Upper lobe of left lung (tissue), 6 donors: ENCODE measurements around the gene ABAT. TPM values are rescaled to one million over a fixed set of nuclear protein-coding genes. Genes with fewer than 3 reads are reported as not detected.

Experiments
- ATAC-seq, 2 donors: fragments of 200-7000 bp; cut with Tn5 transposase; one replicate each; pipeline ENCODE4 v1.9.1; 2022; ENCODE audit warnings: mild to moderate bottlenecking in 2 of 2, moderate library complexity in 2 of 2; ENCODE audit not compliant: low FRiP score in 2 of 2
- DNase-seq, 2 donors: peaks; one replicate each; pipeline ENCODE4 v3.0.0-alpha.2; 2019 to 2020
- H3K27ac ChIP-seq, 4 donors: fragments of 200-600 bp; sonication (generic); one replicate each; pipeline ENCODE4 v1.5.1; 2016 to 2019
- H3K27me3 ChIP-seq, 4 donors: fragments of 200-600 bp; sonication (generic); one replicate each; pipeline ENCODE4 v1.5.1; 2017 to 2019
- H3K36me3 ChIP-seq, 4 donors: fragments of 200-600 bp; sonication (generic); one replicate each; pipeline ENCODE4 v1.5.1; 2016 to 2019
- H3K4me1 ChIP-seq, 4 donors: fragments of 200-600 bp; sonication (generic); one replicate each; pipeline ENCODE4 v1.5.1; 2018 to 2019
- H3K4me3 ChIP-seq, 4 donors: fragments of 200-600 bp; sonication (generic); one replicate each; pipeline ENCODE4 v1.5.1; 2017 to 2019; ENCODE audit warnings: mild to moderate bottlenecking in 2 of 4, moderate library complexity in 1 of 4
- H3K9me3 ChIP-seq, 4 donors: fragments of 200-600 bp; sonication (generic); one replicate each; pipeline ENCODE4 v1.5.1; 2018 to 2019
- CTCF ChIP-seq, 6 experiments: fragments of 450-650 bp in 4 of 6; fragments of 200-600 bp in 2 of 6; sonication (generic) in 2 of 6; IDR thresholded peaks; one replicate each; pipeline ENCODE4 v1.5.1; 2016 to 2019; ENCODE audit warnings: antibody characterized with exemption in 6 of 6
- EP300 ChIP-seq, 4 donors: sonication (generic); formaldehyde crosslinking; IDR thresholded peaks; one replicate each; pipeline ENCODE4 v1.5.1; 2017; ENCODE audit warnings: antibody characterized with exemption in 4 of 4, control low read depth in 2 of 4
- POLR2A ChIP-seq, 4 donors: fragments of 450-650 bp; IDR thresholded peaks; one replicate each; pipeline ENCODE4 v1.5.1; 2016 to 2017; ENCODE audit warnings: antibody characterized with exemption in 4 of 4, mild to moderate bottlenecking in 2 of 4
- POLR2AphosphoS5 ChIP-seq, 2 donors: sonication (generic); formaldehyde crosslinking; IDR thresholded peaks; one replicate each; pipeline ENCODE4 v1.5.1; 2017; ENCODE audit warnings: antibody characterized with exemption in 2 of 2
- WGBS, 2 donors: methylation state at CpG; one replicate each; pipeline ENCODE4 v1.1.5; 2017 to 2018; 5-methylcytosine and 5-hydroxymethylcytosine counted together
- total RNA-seq, 6 donors: library from RNA; depleted of rRNA in 4 of 6; stranded (reverse); fragments of >200 nt in 4 of 6; gene quantifications; one replicate each; pipeline versions ENCODE4 v1.1.0 to v1.2.1, GENCODE V29; 2016 to 2021
- donor health status: DM: no; HTN: no; CAD: no; lungs with moderate emphysema.
- donor health status: DM: no; HTN: yes; CAD: no; lungs with severe emphysema.

The ABAT gene
- total RNA-seq, 6 donors from 2014 or later: 4.7 to 22.0 (median 9.1) TPM

- no peak for ATAC-seq
- Histone ChIP-seq H3K27me3 (no peaks in the 10 kb centered on the region), H3K4me3 (no peak overlapping the region), H3K9me3 (no peaks in the 10 kb centered on the region), H3K36me3 (peaks cover 37 to 87% (median 70%) of the 10 kb centered on the region in 4 donors), H3K4me1 (peaks cover 6 to 9% (median 9%) of the 10 kb centered on the region in 4 donors), H3K27ac (no peak overlapping the region)
- WGBS, 2 donors: 88 to 89% methylated on average over 5 to 6 of the region's 6 CpGs
- TF ChIP-seq POLR2A (IDR thresholded peaks at IDR 0.05) (no peak), CTCF (IDR thresholded peaks at IDR 0.05) (no peak), EP300 (IDR thresholded peaks at IDR 0.05) (no peak), POLR2AphosphoS5 (IDR thresholded peaks at IDR 0.05) (no peak)
- no peak for DNase-seq
These were observed 129.9 kb downstream of the ABAT start for GRCh38 chr16:8804313-8804712.

- Histone ChIP-seq H3K4me3 (no peak overlapping the region), H3K27me3 (no peaks in the 10 kb centered on the region), H3K36me3 (peaks cover 48 to 100% (median 86%) of the 10 kb centered on the region in 4 donors), H3K4me1 (no peaks in the 10 kb centered on the region), H3K9me3 (no peaks in the 10 kb centered on the region), H3K27ac (no peak overlapping the region)
- WGBS, 2 donors: 85 to 94% methylated on average over 13 of the region's 13 CpGs
- TF ChIP-seq EP300 (IDR thresholded peaks at IDR 0.05) (no peak), POLR2AphosphoS5 (IDR thresholded peaks at IDR 0.05) (no peak), CTCF (IDR thresholded peaks at IDR 0.05) (no peak), POLR2A (IDR thresholded peaks at IDR 0.05) (no peak)
- ATAC-seq (no peak), DNase-seq (no peak)
These were observed 132.0 kb downstream of the ABAT start for GRCh38 chr16:8806272-8806983.

- H3K4me3 ChIP-seq: no peak overlapping the region
- ATAC-seq (no peak), DNase-seq (no peak)
- H3K36me3 ChIP-seq: peaks cover 49 to 100% (median 87%) of the 10 kb centered on the region in 4 donors
- no peak overlapping the region for H3K27ac ChIP-seq
- H3K4me1 ChIP-seq: no peaks in the 10 kb centered on the region
- H3K9me3 ChIP-seq: no peaks in the 10 kb centered on the region
- 97 to 100% methylated on average over 5 of the region's 5 CpGs for WGBS, 2 donors
- H3K27me3 ChIP-seq: no peaks in the 10 kb centered on the region
- TF ChIP-seq CTCF (IDR thresholded peaks at IDR 0.05) (no peak), POLR2AphosphoS5 (IDR thresholded peaks at IDR 0.05) (no peak), POLR2A (IDR thresholded peaks at IDR 0.05) (no peak), EP300 (IDR thresholded peaks at IDR 0.05) (no peak)
These were observed 132.8 kb downstream of the ABAT start for GRCh38 chr16:8807189-8807588.

GRCh38 chr16:8808009-8808408 lies 133.6 kb downstream of the ABAT start:
- H3K27me3 ChIP-seq: no peaks in the 10 kb centered on the region
- H3K9me3 ChIP-seq: no peaks in the 10 kb centered on the region
- no peaks in the 10 kb centered on the region for H3K4me1 ChIP-seq
- TF ChIP-seq POLR2AphosphoS5 (IDR thresholded peaks at IDR 0.05) (no peak), CTCF (IDR thresholded peaks at IDR 0.05) (no peak), EP300 (IDR thresholded peaks at IDR 0.05) (no peak), POLR2A (IDR thresholded peaks at IDR 0.05) (no peak)
- DNase-seq: no peak
- no peak overlapping the region for H3K27ac ChIP-seq
- H3K36me3 ChIP-seq: peaks cover 53 to 100% (median 87%) of the 10 kb centered on the region in 4 donors
- no peak for ATAC-seq
- 100% methylated on average over 3 of the region's 3 CpGs for WGBS, 2 donors
- no peak overlapping the region for H3K4me3 ChIP-seq
